ENCODE measurements around the gene TPP1.

Gene TPP1

GRCh38 chr11:6630632-6631291 lies 11.5 kb upstream of the TPP1 start:
- ChIA-PET POLR2A (interaction anchor here (0.9 kb wide), 1 partner anchor 19 kb away, joined by 3 read pairs; the partner anchor contains the start of gene TAF10), CTCF (interaction anchor here (0.9 to 1.8 kb wide), 5 partner anchors 10 to 38 kb away, joined by 3 to 8 read pairs (median 4); partner anchors contain the start of gene TPP1)
- no peak for DNase-seq (ENCODE audit: extremely low spot score)
- TF ChIP-seq, protein P1, sequence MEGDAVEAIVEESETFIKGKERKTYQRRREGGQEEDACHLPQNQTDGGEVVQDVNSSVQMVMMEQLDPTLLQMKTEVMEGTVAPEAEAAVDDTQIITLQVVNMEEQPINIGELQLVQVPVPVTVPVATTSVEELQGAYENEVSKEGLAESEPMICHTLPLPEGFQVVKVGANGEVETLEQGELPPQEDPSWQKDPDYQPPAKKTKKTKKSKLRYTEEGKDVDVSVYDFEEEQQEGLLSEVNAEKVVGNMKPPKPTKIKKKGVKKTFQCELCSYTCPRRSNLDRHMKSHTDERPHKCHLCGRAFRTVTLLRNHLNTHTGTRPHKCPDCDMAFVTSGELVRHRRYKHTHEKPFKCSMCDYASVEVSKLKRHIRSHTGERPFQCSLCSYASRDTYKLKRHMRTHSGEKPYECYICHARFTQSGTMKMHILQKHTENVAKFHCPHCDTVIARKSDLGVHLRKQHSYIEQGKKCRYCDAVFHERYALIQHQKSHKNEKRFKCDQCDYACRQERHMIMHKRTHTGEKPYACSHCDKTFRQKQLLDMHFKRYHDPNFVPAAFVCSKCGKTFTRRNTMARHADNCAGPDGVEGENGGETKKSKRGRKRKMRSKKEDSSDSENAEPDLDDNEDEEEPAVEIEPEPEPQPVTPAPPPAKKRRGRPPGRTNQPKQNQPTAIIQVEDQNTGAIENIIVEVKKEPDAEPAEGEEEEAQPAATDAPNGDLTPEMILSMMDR (IDR thresholded peaks at IDR 0.05; ENCODE audit: control extremely low read depth, extremely low read depth, low read depth, missing control alignments) = no peak

DNA sequence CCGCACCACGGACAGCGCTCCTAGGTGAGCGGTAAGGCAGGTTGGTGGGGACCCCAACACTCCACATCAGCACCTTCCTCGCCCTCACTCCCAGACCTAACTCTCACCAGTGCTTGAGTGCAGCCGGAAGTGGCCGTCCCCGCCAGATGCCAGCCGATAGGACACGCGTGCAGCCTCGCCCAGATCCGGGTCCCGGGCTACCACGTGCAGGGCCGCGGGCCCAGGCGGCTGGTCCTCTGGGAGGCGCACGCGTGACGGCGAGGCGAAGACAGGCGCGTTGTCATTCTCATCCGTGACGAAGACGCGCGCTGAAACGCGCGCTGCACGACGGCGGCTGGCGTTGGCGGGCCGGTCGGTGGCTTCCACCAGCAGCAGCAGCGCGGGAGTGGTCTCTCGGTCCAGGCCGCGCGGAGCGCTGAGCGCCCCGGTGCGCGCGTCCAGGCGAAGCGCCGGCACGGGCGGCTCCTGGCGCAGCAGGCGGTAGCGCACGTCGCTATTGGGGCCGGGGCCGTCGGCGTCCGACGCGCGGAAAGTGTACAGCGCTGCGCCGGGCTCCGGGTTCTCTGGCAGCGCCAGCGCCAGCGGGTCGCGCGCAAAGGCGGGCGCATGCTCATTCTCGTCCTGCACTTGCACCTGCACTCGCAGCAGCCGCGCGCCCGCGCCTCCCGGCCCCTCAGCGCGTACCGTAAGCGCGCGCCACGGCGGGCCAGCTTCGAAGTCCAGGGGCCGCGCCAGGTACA lies 10.8 kb upstream of the TPP1 start:
- CTCF ChIA-PET = interaction anchor here (1.4 to 1.8 kb wide), 3 partner anchors 9 to 38 kb away, joined by 4 to 8 read pairs (median 5); no protein-coding TSS in a partner anchor
- no peak for DNase-seq (ENCODE audit: extremely low spot score)

DNA sequence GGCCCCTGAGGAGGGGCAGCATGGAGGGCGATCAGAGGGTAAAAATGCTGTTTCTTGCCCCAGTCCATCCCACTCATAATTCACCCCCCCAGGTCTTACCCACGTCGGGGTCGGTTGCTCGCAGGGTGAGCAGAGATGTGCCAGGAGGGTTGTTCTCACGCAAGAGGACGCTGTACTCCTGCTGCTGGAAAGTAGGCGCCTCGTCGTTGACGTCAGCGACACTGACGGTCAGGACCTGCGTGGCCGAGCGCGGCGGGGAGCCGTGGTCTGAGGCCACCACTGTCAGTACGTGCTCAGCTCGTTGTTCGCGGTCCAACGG lies 10.3 kb upstream of the TPP1 start:
- CTCF ChIA-PET = no interaction called here
- POLR2A ChIA-PET = no interaction called here
- TF ChIP-seq, protein P1 (IDR thresholded peaks at IDR 0.05; ENCODE audit: control extremely low read depth, extremely low read depth, low read depth, missing control alignments) = no peak
- no peak for DNase-seq (ENCODE audit: extremely low spot score)

More for the DNA sequence above, 10.8 kb upstream of the TPP1 start:
- POLR2A ChIA-PET = no interaction called here
- TF ChIP-seq, protein P1 (IDR thresholded peaks at IDR 0.05; ENCODE audit: control extremely low read depth, extremely low read depth, low read depth, missing control alignments) = no peak

GRCh38 chr11:6628526-6628925 lies 9.3 kb upstream of the TPP1 start:
- CTCF ChIA-PET = no interaction called here
- DNase-seq (ENCODE audit: extremely low spot score) = no peak
- POLR2A ChIA-PET = no interaction called here
- TF ChIP-seq, protein P1 (IDR thresholded peaks at IDR 0.05; ENCODE audit: control extremely low read depth, extremely low read depth, low read depth, missing control alignments) = no peak

DNA sequence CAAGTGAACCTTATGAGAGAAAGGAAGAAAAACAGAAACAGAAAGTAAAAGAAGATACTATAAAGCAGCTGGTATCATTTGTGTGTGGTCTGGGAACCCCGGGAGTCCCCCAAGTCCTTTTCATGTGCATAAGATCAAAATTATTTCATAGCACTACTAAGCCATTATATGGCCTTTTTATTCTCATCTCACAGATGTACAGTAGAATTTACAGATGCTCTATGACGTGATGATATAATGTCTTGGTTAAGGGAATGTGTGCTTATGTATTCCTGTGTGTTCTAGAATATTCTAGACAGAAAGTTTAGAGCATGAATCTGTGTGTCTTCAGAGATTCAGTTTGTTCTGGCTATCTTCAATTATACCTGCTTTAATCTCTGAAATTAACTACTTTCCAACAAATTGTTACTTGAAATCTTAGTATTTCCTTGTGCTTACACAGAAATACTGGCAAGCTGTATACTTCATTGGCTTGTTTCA lies 8.6 kb upstream of the TPP1 start:
- ChIA-PET POLR2A (no interaction called here), CTCF (interaction anchor here (0.8 to 2.1 kb wide), 5 partner anchors 9 to 55 kb away, joined by 3 to 10 read pairs (median 7); partner anchors contain the start of genes MRPL17, TAF10 and TPP1)
- peak; percentile 72 for DNase-seq (ENCODE audit: extremely low spot score)
- TF ChIP-seq, protein P1 (IDR thresholded peaks at IDR 0.05; ENCODE audit: control extremely low read depth, extremely low read depth, low read depth, missing control alignments) = no peak

- CTCF ChIA-PET = interaction anchor here (0.8 to 2.1 kb wide), 5 partner anchors 9 to 56 kb away, joined by 3 to 10 read pairs (median 7); partner anchors contain the start of genes MRPL17, TAF10 and TPP1
- POLR2A ChIA-PET = no interaction called here
- TF ChIP-seq, protein P1 (IDR thresholded peaks at IDR 0.05; ENCODE audit: control extremely low read depth, extremely low read depth, low read depth, missing control alignments) = no peak
- no peak for DNase-seq (ENCODE audit: extremely low spot score)
Observed at GRCh38 chr11:6626971-6627761, 7.9 kb upstream of the TPP1 start.

All from GM10248 (cell line).